Measurements from ENCODE around the gene SLC2A4RG. TPM values are rescaled to one million over a fixed set of nuclear protein-coding genes. Genes with fewer than 3 reads are reported as not detected.
"Not testable (repeated sequence)": the region's sequence is repeated elsewhere in the genome, so short reads cannot be mapped to it uniquely, and the experiment has no call there.

The SLC2A4RG gene
- total RNA-seq, 4 donors from 2014 or later: 26.0 to 55.9 (median 39.3) TPM

DNA sequence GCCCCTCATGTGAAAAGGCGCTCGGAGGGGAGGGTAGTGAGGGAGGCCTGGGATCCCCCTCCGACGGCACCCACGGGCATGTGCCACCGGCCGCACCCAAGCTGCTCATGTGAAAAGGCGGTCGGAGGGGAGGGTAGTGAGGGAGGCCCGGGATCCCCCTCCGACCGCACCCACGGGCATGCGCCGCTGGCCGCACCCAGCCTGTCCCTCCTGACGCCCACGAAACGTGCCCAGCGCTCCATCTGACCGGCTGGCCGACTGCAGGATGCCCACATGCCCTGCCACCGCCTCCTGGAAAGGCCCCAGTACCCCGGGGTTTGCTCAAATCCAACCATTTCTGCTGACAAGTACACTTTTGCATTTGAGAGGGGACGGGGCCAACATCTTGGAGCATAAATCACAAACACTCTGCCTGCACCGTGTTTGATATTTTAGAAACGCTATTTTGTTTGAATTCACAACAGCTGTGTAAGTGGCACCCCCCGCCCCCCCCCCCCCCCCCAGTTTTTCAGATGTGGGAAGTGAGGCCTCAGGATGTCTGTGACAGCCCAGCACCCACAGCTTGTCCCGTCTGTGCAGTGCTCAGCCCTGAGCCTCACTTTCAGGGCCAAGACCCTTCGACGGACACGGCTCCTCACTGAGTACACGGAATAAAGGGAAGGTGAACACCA, 34.1 kb downstream of the SLC2A4RG start:
- Histone ChIP-seq H3K4me1 (peaks cover 0 to 4% of the 10 kb centered on the region in 2 donors), H3K9me3 (no peaks in the 10 kb centered on the region), H3K27ac (no peak overlapping the region), H3K36me3 (peaks cover 12 to 14% of the 10 kb centered on the region in 2 donors), H3K4me3 (replicated peaks in 1 of 3) (no peak overlapping the region), H3K27me3 (no peaks in the 10 kb centered on the region)
- TF ChIP-seq POLR2A (IDR thresholded peaks at IDR 0.05): no peak
- TF ChIP-seq, protein P1, sequence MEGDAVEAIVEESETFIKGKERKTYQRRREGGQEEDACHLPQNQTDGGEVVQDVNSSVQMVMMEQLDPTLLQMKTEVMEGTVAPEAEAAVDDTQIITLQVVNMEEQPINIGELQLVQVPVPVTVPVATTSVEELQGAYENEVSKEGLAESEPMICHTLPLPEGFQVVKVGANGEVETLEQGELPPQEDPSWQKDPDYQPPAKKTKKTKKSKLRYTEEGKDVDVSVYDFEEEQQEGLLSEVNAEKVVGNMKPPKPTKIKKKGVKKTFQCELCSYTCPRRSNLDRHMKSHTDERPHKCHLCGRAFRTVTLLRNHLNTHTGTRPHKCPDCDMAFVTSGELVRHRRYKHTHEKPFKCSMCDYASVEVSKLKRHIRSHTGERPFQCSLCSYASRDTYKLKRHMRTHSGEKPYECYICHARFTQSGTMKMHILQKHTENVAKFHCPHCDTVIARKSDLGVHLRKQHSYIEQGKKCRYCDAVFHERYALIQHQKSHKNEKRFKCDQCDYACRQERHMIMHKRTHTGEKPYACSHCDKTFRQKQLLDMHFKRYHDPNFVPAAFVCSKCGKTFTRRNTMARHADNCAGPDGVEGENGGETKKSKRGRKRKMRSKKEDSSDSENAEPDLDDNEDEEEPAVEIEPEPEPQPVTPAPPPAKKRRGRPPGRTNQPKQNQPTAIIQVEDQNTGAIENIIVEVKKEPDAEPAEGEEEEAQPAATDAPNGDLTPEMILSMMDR (IDR thresholded peaks at IDR 0.05): no peak
- DNase-seq: no peak
- intact Hi-C loops (cut with DNase I): no loop called here
- WGBS, 2 donors: 90 to 94% methylated on average over 30 to 32 of the region's 33 CpGs

DNA sequence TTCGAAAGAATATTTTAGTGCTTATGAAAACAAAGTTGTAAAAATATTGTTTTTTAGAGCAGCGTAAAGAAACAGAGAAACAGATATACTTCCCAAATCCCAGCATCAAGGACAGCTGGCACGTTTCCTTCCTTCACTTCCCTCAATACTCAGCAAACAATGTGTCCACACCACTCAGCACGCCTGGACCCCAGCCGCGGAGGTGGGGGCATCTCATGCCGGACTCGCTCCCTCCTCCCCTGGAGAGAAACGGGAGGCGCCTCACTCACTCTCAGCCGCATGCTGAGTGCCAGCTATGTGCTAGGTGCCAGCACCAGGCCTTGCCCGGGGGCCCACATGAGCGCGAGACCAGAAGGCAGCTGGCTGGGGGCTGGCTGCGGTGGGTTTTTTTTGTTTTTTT, 34.7 kb downstream of the SLC2A4RG start:
- H3K27me3 ChIP-seq: no peaks in the 10 kb centered on the region
- H3K4me1 ChIP-seq: peaks cover 0 to 4% of the 10 kb centered on the region in 2 donors
- WGBS, 2 donors: 77 to 81% methylated on average over 15 of the region's 15 CpGs
- intact Hi-C loops (cut with DNase I): no loop called here
- H3K36me3 ChIP-seq: peaks cover 6 to 8% of the 10 kb centered on the region in 2 donors
- DNase-seq: no peak
- TF ChIP-seq, protein P1 (IDR thresholded peaks at IDR 0.05): no peak
- TF ChIP-seq POLR2A (IDR thresholded peaks at IDR 0.05): no peak
- no peak overlapping the region for H3K27ac ChIP-seq
- H3K4me3 ChIP-seq (replicated peaks in 1 of 3): no peak overlapping the region
- H3K9me3 ChIP-seq: no peaks in the 10 kb centered on the region

DNA sequence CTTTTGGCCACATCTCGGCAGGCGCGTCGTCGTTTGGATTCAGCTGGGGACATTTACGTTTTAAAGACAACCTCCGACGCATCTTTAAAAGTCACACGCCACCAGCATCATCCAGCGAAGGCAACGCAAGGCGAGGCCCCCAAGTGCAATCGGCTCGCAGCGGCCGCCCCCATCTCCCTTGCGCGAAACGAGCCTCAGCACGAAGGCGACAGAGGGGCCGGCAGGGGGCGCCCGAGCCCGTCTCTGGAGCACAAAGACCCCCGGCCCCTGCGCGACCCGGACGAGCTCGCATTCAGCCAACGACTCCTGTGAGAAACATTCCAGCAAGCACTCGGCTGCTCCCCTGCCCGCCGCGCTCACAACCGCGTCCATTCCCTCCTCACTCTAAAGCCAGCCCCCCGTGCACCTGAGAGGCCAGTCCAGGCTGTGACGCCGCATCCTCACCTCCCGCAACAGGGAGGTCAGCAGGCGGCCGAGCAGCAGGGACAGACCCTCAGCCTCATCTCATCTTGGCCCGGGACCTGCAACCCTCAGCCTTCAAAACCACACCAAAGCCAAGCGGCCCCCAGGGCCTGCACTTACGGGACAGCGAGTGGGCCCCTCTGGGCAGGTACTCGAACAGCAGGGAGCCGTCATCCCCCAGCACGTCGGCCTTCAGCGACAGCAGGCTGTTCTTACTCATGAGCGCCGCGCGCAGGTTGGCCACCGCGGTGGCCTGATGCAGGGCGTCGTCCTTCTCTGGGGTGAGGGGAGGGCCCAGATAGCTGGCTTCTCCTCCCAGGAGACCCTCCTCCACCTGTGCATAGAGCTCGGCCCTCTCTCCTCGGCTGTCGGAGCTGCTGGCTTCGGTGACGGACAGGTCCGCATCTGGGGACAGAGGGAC, 35.8 kb downstream of the SLC2A4RG start:
- TF ChIP-seq POLR2A (IDR thresholded peaks at IDR 0.05): no peak
- TF ChIP-seq, protein P1 (IDR thresholded peaks at IDR 0.05): peak; percentile 9 to 53 (median 22)
- WGBS, 2 donors: 64 to 68% methylated on average over 40 to 63 of the region's 67 CpGs
- peak in 1 of 2 donors; percentile 17 for DNase-seq
- Histone ChIP-seq H3K36me3 (peaks cover 5 to 6% of the 10 kb centered on the region in 2 donors), H3K27ac (no peak overlapping the region), H3K4me1 (peaks cover 0 to 4% of the 10 kb centered on the region in 2 donors), H3K27me3 (no peaks in the 10 kb centered on the region), H3K4me3 (replicated peaks in 1 of 3) (no peak overlapping the region), H3K9me3 (no peaks in the 10 kb centered on the region)
- intact Hi-C loops (cut with DNase I): no loop called here

DNA sequence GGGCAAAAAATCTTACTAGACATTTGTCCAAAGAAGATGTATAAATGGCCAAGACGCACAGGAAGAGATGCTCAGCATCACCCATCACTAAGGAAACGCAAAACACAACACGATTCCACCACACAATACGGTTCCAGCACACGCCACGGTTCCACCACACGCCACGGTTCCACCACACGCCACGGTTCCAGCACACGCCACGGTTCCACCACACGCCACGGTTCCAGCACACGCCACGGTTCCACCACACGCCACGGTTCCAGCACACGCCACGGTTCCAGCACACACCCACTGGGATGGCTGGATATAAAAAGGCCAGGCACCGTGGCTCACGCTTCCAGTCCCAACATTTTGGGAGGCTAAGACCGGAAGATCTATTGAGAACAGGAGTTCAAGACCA, 37.3 kb downstream of the SLC2A4RG start:
- H3K36me3 ChIP-seq; H3K4me1 ChIP-seq; H3K4me3 ChIP-seq (replicated peaks in 1 of 3); H3K27me3 ChIP-seq; H3K9me3 ChIP-seq; H3K27ac ChIP-seq; intact Hi-C loops (cut with DNase I); DNase-seq: not testable (repeated sequence)
- WGBS, 2 donors: 87 to 94% methylated on average over 21 to 23 of the region's 23 CpGs

- Histone ChIP-seq H3K36me3 (no peaks in the 10 kb centered on the region), H3K4me1 (peaks cover 0 to 4% of the 10 kb centered on the region in 2 donors), H3K9me3 (no peaks in the 10 kb centered on the region), H3K27me3 (no peaks in the 10 kb centered on the region), H3K27ac (no peak overlapping the region), H3K4me3 (replicated peaks in 1 of 3) (no peak overlapping the region)
- no peak for DNase-seq
- TF ChIP-seq, protein P1 (IDR thresholded peaks at IDR 0.05): no peak
- no peak for TF ChIP-seq POLR2A (IDR thresholded peaks at IDR 0.05)
- WGBS, 2 donors: 95 to 96% methylated on average over 13 of the region's 13 CpGs
- intact Hi-C loops (cut with DNase I): no loop called here
These were observed 38.0 kb downstream of the SLC2A4RG start for GRCh38 chr20:63777614-63778013.
